NCI-H2227 treated with DMSO at 0.1 percent for 48 hours (cell line): ENCODE results near the gene ACTG1.

Experiments
- DNase-seq: peaks from one replicate; lab custom pipeline; 2025; lab: John Stamatoyannopoulos, UW

ACTG1 gene

GRCh38 chr17:81518113-81518784 lies 5.7 kb upstream of the ACTG1 start:
- DNase-seq: no peak

- DNase-seq: no peak
Observed at GRCh38 chr17:81517339-81518112, 4.9 kb upstream of the ACTG1 start.

- DNase-seq: no peak
Observed at GRCh38 chr17:81517009-81517338, 4.4 kb upstream of the ACTG1 start.

GRCh38 chr17:81516439-81516838 lies 3.8 kb upstream of the ACTG1 start:
- DNase-seq: no peak

- no peak for DNase-seq
Observed at GRCh38 chr17:81515530-81516041, 3.0 kb upstream of the ACTG1 start.

GRCh38 chr17:81514739-81515529 lies 2.3 kb upstream of the ACTG1 start:
- peak; percentile 74 for DNase-seq

GRCh38 chr17:81514489-81514738 lies 1.8 kb upstream of the ACTG1 start:
- no peak for DNase-seq

GRCh38 chr17:81513753-81514488 lies 1.3 kb upstream of the ACTG1 start:
- peak; percentile 73 for DNase-seq

- DNase-seq: peak; percentile 73
Observed at GRCh38 chr17:81513372-81513752, 763 bp upstream of the ACTG1 start.

- DNase-seq: no peak
Observed at GRCh38 chr17:81511804-81512561, 616 bp downstream of the ACTG1 start.

GRCh38 chr17:81511554-81511803 lies 1.1 kb downstream of the ACTG1 start:
- no peak for DNase-seq

GRCh38 chr17:81510785-81511553 lies 1.6 kb downstream of the ACTG1 start:
- DNase-seq: no peak

- no peak for DNase-seq
Observed at GRCh38 chr17:81509972-81510784, 2.4 kb downstream of the ACTG1 start.

GRCh38 chr17:81509207-81509971 lies 3.2 kb downstream of the ACTG1 start:
- DNase-seq: no peak

GRCh38 chr17:81508639-81509206 lies 3.9 kb downstream of the ACTG1 start:
- DNase-seq: peak; percentile 49

- DNase-seq: no peak
Observed at GRCh38 chr17:81503619-81504018, 9.0 kb downstream of the ACTG1 start.

GRCh38 chr17:81502471-81503017 lies 10.1 kb downstream of the ACTG1 start:
- DNase-seq: no peak

GRCh38 chr17:81500047-81500446 lies 12.6 kb downstream of the ACTG1 start:
- DNase-seq: no peak

- DNase-seq: no peak
Observed at GRCh38 chr17:81499601-81499970, 13.0 kb downstream of the ACTG1 start.
